Trophoblast cell (in vitro differentiated cells and primary cell): Measurements from ENCODE around the gene SLC25A4.

Experiments
- DNase-seq, 2 donors: peaks; one replicate each; pipeline ENCODE4 v3.0.0-alpha.2; 2016
- H2AFZ ChIP-seq: 2 replicates; pipeline ENCODE4 v1.6.1; 2013; ENCODE audit warnings: low read length, moderate library complexity, mild to moderate bottlenecking; ENCODE audit not compliant: insufficient read depth, poor library complexity
- H2AK5ac ChIP-seq: 2 replicates; pipeline ENCODE4 v1.6.1; 2013; ENCODE audit warnings: mild to moderate bottlenecking, low read length
- H2BK120ac ChIP-seq: 2 replicates; pipeline ENCODE4 v1.6.1; 2013; ENCODE audit warnings: low read length, mild to moderate bottlenecking, moderate library complexity; ENCODE audit not compliant: insufficient read depth, poor library complexity
- H2BK12ac ChIP-seq: 2 replicates; pipeline ENCODE4 v1.6.1; 2013; ENCODE audit warnings: mild to moderate bottlenecking, low read length, moderate library complexity
- H2BK5ac ChIP-seq: 2 replicates; pipeline ENCODE4 v1.6.1; 2013; ENCODE audit warnings: low read length, low read depth, moderate library complexity, mild to moderate bottlenecking; ENCODE audit not compliant: poor library complexity
- H3K14ac ChIP-seq: 2 replicates; pipeline ENCODE4 v1.6.1; 2013; ENCODE audit warnings: mild to moderate bottlenecking, low read length
- H3K18ac ChIP-seq: 2 replicates; pipeline ENCODE4 v1.6.1; 2013; ENCODE audit warnings: mild to moderate bottlenecking, low read length
- H3K23ac ChIP-seq: 2 replicates; pipeline ENCODE4 v1.6.1; 2013; ENCODE audit warnings: low read length
- H3K27ac ChIP-seq: 2 replicates; pipeline ENCODE4 v1.5.1; 2013; ENCODE audit warnings: low read depth, mild to moderate bottlenecking, inconsistent platforms, low read length, moderate library complexity
- H3K27me3 ChIP-seq: 2 replicates; pipeline ENCODE4 v1.6.1; 2013; ENCODE audit warnings: inconsistent platforms, mild to moderate bottlenecking, low read length, moderate library complexity; ENCODE audit not compliant: insufficient read depth
- H3K36me3 ChIP-seq, 2 experiments: 1 replicate in 1 of 2; 2 replicates in 1 of 2; pipeline ENCODE4 v1.6.1; 2013; ENCODE audit warnings: low read length in 2 of 2, mild to moderate bottlenecking in 2 of 2, moderate library complexity in 1 of 2; ENCODE audit not compliant: insufficient read depth in 2 of 2, control insufficient read depth in 1 of 2
- H3K4ac ChIP-seq: 2 replicates; pipeline ENCODE4 v1.6.1; 2013; ENCODE audit warnings: low read depth, mild to moderate bottlenecking, low read length, moderate library complexity
- H3K4me1 ChIP-seq, 2 experiments: 1 replicate in 1 of 2; 2 replicates in 1 of 2; pipeline ENCODE4 v1.6.1; 2013; ENCODE audit warnings: low read length in 2 of 2, mild to moderate bottlenecking in 2 of 2, moderate library complexity in 1 of 2; ENCODE audit not compliant: insufficient read depth in 2 of 2, control insufficient read depth in 1 of 2
- H3K4me2 ChIP-seq: 2 replicates; pipeline ENCODE4 v1.6.1; 2013; ENCODE audit warnings: inconsistent platforms, mild to moderate bottlenecking, low read length, moderate library complexity
- H3K4me3 ChIP-seq: 2 replicates; pipeline ENCODE4 v1.5.1; 2013; ENCODE audit warnings: mild to moderate bottlenecking, low read depth, low read length, inconsistent platforms
- H3K79me1 ChIP-seq: one replicate; pipeline ENCODE4 v1.6.1; 2013; ENCODE audit warnings: low read length
- H3K79me2 ChIP-seq: 2 replicates; pipeline ENCODE4 v1.6.1; 2013; ENCODE audit warnings: low read length, mild to moderate bottlenecking; ENCODE audit not compliant: control insufficient read depth, insufficient read depth, poor library complexity
- H3K9ac ChIP-seq: 2 replicates; pipeline ENCODE4 v1.6.1; 2013; ENCODE audit warnings: mild to moderate bottlenecking, low read length
- H3K9me3 ChIP-seq: 2 replicates; pipeline ENCODE4 v1.6.1; 2013; ENCODE audit warnings: low read depth, mild to moderate bottlenecking, control low read depth, inconsistent platforms, low read length; ENCODE audit not compliant: insufficient read depth
- H4K12ac ChIP-seq: 2 replicates; pipeline ENCODE4 v1.6.1; 2013; ENCODE audit warnings: low read depth, mild to moderate bottlenecking, low read length, moderate library complexity
- H4K8ac ChIP-seq: 2 replicates; pipeline ENCODE4 v1.6.1; 2013; ENCODE audit warnings: low read depth, mild to moderate bottlenecking, low read length, moderate library complexity
- H4K91ac ChIP-seq: one replicate; pipeline ENCODE4 v1.6.1; 2013; ENCODE audit warnings: low read depth, mild to moderate bottlenecking, low read length, moderate library complexity
- WGBS: extraction: QIAGEN DNeasy Blood & Tissue Kit; methylation state at CpG from one replicate; pipeline ENCODE4 v1.1.7; 2013; ENCODE audit warnings: missing lambda C conversion rate; ENCODE audit not compliant: insufficient read length, insufficient coverage; ENCODE audit errors: extremely low coverage; 5-methylcytosine and 5-hydroxymethylcytosine counted together

Gene SLC25A4

GRCh38 chr4:185142564-185142911 is 528 bp upstream of the SLC25A4 start:
- Histone ChIP-seq H2AFZ (peak overlapping the region; percentile 99), H3K27me3 (no peaks in the 10 kb centered on the region), H3K79me2 (peaks cover 5% of the 10 kb centered on the region), H4K12ac (peak overlapping the region; percentile 84), H3K14ac (peak overlapping the region; percentile 63), H4K8ac (peak overlapping the region; percentile 95), H3K4me1 (peaks cover 2 to 4% of the 10 kb centered on the region in 2 experiments), H3K9me3 (no peaks in the 10 kb centered on the region), H4K91ac (peak overlapping the region; percentile 45), H3K9ac (peak overlapping the region; percentile 69), H3K4me2 (peak overlapping the region; percentile 82), H3K79me1 (peaks cover 8% of the 10 kb centered on the region), H3K23ac (no peak overlapping the region), H2BK5ac (no peak overlapping the region), H2BK120ac (peak overlapping the region; percentile 71), H2BK12ac (no peak overlapping the region), H3K27ac (no peak overlapping the region), H3K4me3 (peak overlapping the region; percentile 85), H3K18ac (peak overlapping the region; percentile 69), H2AK5ac (no peak overlapping the region), H3K4ac (no peak overlapping the region), H3K36me3 (peaks cover 13 to 14% of the 10 kb centered on the region in 2 experiments)
- DNase-seq, result no peak
- no CpG with 5 or more reads among the region's 11 CpGs for WGBS

- no CpG with 5 or more reads among the region's 30 CpGs for whole genome bisulfite sequencing
- Histone ChIP-seq H3K36me3 (peaks cover 13 to 14% of the 10 kb centered on the region in 2 experiments), H4K91ac (no peak overlapping the region), H3K79me2 (peaks cover 5% of the 10 kb centered on the region), H3K4me2 (peak overlapping the region; percentile 82), H3K4ac (no peak overlapping the region), H2BK120ac (no peak overlapping the region), H3K14ac (no peak overlapping the region), H2AFZ (no peak overlapping the region), H4K12ac (no peak overlapping the region), H2BK12ac (no peak overlapping the region), H4K8ac (no peak overlapping the region), H3K4me3 (peak overlapping the region; percentile 85), H3K4me1 (peaks cover 3 to 7% of the 10 kb centered on the region in 2 experiments), H3K27me3 (no peaks in the 10 kb centered on the region), H2AK5ac (no peak overlapping the region), H2BK5ac (no peak overlapping the region), H3K18ac (no peak overlapping the region), H3K9me3 (no peaks in the 10 kb centered on the region), H3K23ac (no peak overlapping the region), H3K79me1 (peaks cover 8% of the 10 kb centered on the region), H3K9ac (no peak overlapping the region), H3K27ac (no peak overlapping the region)
- DNase-seq, result peak; percentile 58 to 77
These were observed 519 bp downstream of the SLC25A4 start for GRCh38 chr4:185143601-185143969.

GRCh38 chr4:185144601-185145240 is 1.7 kb downstream of the SLC25A4 start:
- Histone ChIP-seq H3K4me3 (no peak overlapping the region), H3K27ac (no peak overlapping the region), H2AFZ (no peak overlapping the region), H3K4me2 (no peak overlapping the region), H3K9me3 (no peaks in the 10 kb centered on the region), H4K91ac (no peak overlapping the region), H2BK5ac (no peak overlapping the region), H3K14ac (no peak overlapping the region), H3K79me2 (peaks cover 5% of the 10 kb centered on the region), H2BK12ac (no peak overlapping the region), H4K8ac (no peak overlapping the region), H4K12ac (no peak overlapping the region), H3K4ac (no peak overlapping the region), H2AK5ac (no peak overlapping the region), H3K9ac (no peak overlapping the region), H3K4me1 (peaks cover 10 to 14% of the 10 kb centered on the region in 2 experiments), H3K27me3 (no peaks in the 10 kb centered on the region), H3K18ac (no peak overlapping the region), H3K36me3 (peaks cover 13 to 14% of the 10 kb centered on the region in 2 experiments), H3K79me1 (peaks cover 14% of the 10 kb centered on the region), H3K23ac (no peak overlapping the region), H2BK120ac (no peak overlapping the region)
- no CpG with 5 or more reads among the region's 16 CpGs for WGBS
- DNase-seq, result no peak

DNA sequence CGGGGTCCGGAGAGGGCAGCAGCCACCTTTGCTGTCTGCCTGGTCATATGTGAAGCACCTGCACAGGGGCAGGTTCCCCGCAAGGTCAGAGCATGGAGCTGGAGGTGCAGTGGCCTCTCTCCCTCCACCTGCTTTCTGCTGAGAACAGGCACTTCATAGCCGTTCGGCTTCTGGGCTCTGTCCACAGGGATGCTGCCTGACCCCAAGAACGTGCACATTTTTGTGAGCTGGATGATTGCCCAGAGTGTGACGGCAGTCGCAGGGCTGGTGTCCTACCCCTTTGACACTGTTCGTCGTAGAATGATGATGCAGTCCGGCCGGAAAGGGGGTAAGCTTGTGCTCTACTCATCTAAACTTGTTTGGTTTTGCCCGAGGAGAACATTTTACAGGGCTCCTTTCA is 2.5 kb downstream of the SLC25A4 start:
- Histone ChIP-seq H3K27ac (no peak overlapping the region), H2BK120ac (no peak overlapping the region), H4K12ac (no peak overlapping the region), H3K79me2 (peaks cover 5% of the 10 kb centered on the region), H3K27me3 (no peaks in the 10 kb centered on the region), H2AFZ (no peak overlapping the region), H3K9me3 (no peaks in the 10 kb centered on the region), H3K4me2 (no peak overlapping the region), H2BK12ac (no peak overlapping the region), H3K4me1 (peaks cover 14 to 19% of the 10 kb centered on the region in 2 experiments), H4K8ac (no peak overlapping the region), H3K14ac (no peak overlapping the region), H3K36me3 (peaks cover 13 to 14% of the 10 kb centered on the region in 2 experiments), H3K18ac (no peak overlapping the region), H3K4me3 (no peak overlapping the region), H4K91ac (no peak overlapping the region), H2BK5ac (no peak overlapping the region), H3K23ac (no peak overlapping the region), H3K79me1 (peaks cover 14% of the 10 kb centered on the region), H3K4ac (no peak overlapping the region), H2AK5ac (no peak overlapping the region), H3K9ac (no peak overlapping the region)
- no peak for DNase-seq
- no CpG with 5 or more reads among the region's 13 CpGs for WGBS
